ENCODE data around the gene ARHGEF17.

GRCh38 chr11:73267122-73267846 lies 40.8 kb upstream of the ARHGEF17 start:
- TF ChIP-seq ZNF274 (IDR thresholded peaks at IDR 0.05; ENCODE audit: low read depth, low read length) (no peak), YY1 (IDR thresholded peaks at IDR 0.05; ENCODE audit: insufficient read depth, insufficient read length) (no peak)
